A673 (cell line): Measurements from ENCODE around the gene RNF213.

Experiments used
- CTCF ChIP-seq: fragments of 300-800, 200-600 bp; sonication (generic); conservative IDR thresholded peaks from 2 replicates; pipeline ENCODE4 v1.5.1; 2017; ENCODE audit warnings: low read depth, mild to moderate bottlenecking, antibody characterized with exemption, low read length, moderate library complexity, mixed read lengths
- EZH2 ChIP-seq: fragments of 200-600 bp; sonication (generic); IDR thresholded peaks from 2 replicates; pipeline ENCODE4 v1.6.1; 2017; ENCODE audit warnings: borderline replicate concordance, low read depth, mild to moderate bottlenecking, mixed read lengths, antibody characterized with exemption, low read length; ENCODE audit not compliant: poor library complexity, severe bottlenecking

- no peak for TF ChIP-seq CTCF
- TF ChIP-seq EZH2: no peak
These were observed 158.6 kb downstream of the RNF213 start for GRCh38 chr17:80419255-80419654.
